Heart left ventricle (tissue), 13 donors: Measurements from ENCODE around the gene SPOCK1.

Source experiments
- POLR2A ChIP-seq, 2 donors: fragments of 450-650 bp; IDR thresholded peaks; one replicate each; pipeline ENCODE4 v1.6.1; 2017; ENCODE audit warnings: antibody characterized with exemption in 2 of 2, mild to moderate bottlenecking in 2 of 2, moderate library complexity in 2 of 2
- TF ChIP-seq, protein P1 (sequence below), 12 donors: fragments of 200-600 bp; sonication (generic) in 4 of 12; IDR thresholded peaks; one replicate each; pipeline versions ENCODE4 v1.5.0 to v1.8.0; 2018 to 2022; ENCODE audit warnings: antibody characterized with exemption in 12 of 12, mild to moderate bottlenecking in 5 of 12
- donor health status: ischemic (EF 13 %, LVEDD 7.1; RV severe dilation, severe dysfunction).
- donor health status: DM: no; HTN: yes; CAD: no.
- donor health status: DM: no; HTN: no; CAD: no.
- donor health status: ischemic (EF 25% LVEDD 6.9; RV normal size, moderate dysfunction).
- donor health status: ischemic (EF 25% LVEDD 5.7; RV mildly dilated, moderate dysfunction).
- donor health status: ischemic (EF 35%, LVEDD 5.7; RV mildly dilated, moderate dysfunction).
- donor health status: nonischemic (EF 11% LVEDD 7.7; RV severe dilation, severe dysfunction).
- donor health status: DM: yes; HTN: yes; CAD: no.
- donor health status: PGD.
- donor health status: ischemic (EF 29% LVEDD 5.4; RV normal size, mild dysfunction).
- donor health status: nonischemic (EF 23%, LVEDD 6.1; RV moderate dilation, normal function).

- TF ChIP-seq, protein P1, sequence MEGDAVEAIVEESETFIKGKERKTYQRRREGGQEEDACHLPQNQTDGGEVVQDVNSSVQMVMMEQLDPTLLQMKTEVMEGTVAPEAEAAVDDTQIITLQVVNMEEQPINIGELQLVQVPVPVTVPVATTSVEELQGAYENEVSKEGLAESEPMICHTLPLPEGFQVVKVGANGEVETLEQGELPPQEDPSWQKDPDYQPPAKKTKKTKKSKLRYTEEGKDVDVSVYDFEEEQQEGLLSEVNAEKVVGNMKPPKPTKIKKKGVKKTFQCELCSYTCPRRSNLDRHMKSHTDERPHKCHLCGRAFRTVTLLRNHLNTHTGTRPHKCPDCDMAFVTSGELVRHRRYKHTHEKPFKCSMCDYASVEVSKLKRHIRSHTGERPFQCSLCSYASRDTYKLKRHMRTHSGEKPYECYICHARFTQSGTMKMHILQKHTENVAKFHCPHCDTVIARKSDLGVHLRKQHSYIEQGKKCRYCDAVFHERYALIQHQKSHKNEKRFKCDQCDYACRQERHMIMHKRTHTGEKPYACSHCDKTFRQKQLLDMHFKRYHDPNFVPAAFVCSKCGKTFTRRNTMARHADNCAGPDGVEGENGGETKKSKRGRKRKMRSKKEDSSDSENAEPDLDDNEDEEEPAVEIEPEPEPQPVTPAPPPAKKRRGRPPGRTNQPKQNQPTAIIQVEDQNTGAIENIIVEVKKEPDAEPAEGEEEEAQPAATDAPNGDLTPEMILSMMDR (IDR thresholded peaks at IDR 0.05) = no peak
- TF ChIP-seq POLR2A (IDR thresholded peaks at IDR 0.05) = no peak
Observed at GRCh38 chr5:137461391-137462264, 37.5 kb downstream of the SPOCK1 start.
